OCI-LY7 (cell line): ENCODE data around the gene OSBPL3. TPM values are rescaled to one million over a fixed set of nuclear protein-coding genes. Genes with fewer than 3 reads are reported as not detected.

Experiments
- BruUV-seq: library from RNA; stranded (reverse); fragments of 400-500 nt; replicated peaks from 2 replicates; lab custom pipeline; 2021; lab: Mats Ljungman, UMichigan
- CTCF ChIA-PET: fragments of 300-600 bp; sonication (Branson Sonifier 250); formaldehyde crosslinking; loops from one replicate; lab custom pipeline; 2022; ENCODE audit warnings: antibody characterized with exemption; ENCODE audit not compliant: unreplicated experiment; lab: Charles Lee
- POLR2A ChIA-PET: fragments of 300-600 bp; sonication (Branson Sonifier 250); formaldehyde crosslinking; loops from one replicate; lab custom pipeline; 2022; ENCODE audit warnings: antibody characterized with exemption; lab: Charles Lee
- DNase-seq: peaks from one replicate; pipeline ENCODE4 v3.0.0-alpha.2; 2015; ENCODE audit warnings: low spot score
- H2AFZ ChIP-seq: fragments of 200-600 bp; sonication (generic), shearing (Covaris generic); 2 replicates; pipeline ENCODE4 v1.6.1; 2014; ENCODE audit warnings: mild to moderate bottlenecking, antibody characterized with exemption, low read length, moderate library complexity
- H3K27ac ChIP-seq: fragments of 200-600 bp; sonication (generic); 2 replicates; pipeline ENCODE4 v1.5.1; 2014; ENCODE audit warnings: mixed run types, low read depth, mild to moderate bottlenecking, moderate library complexity, low read length, inconsistent platforms; ENCODE audit not compliant: poor library complexity, severe bottlenecking
- H3K36me3 ChIP-seq: fragments of 200-600 bp; sonication (generic); 2 replicates; pipeline ENCODE4 v1.6.1; 2014; ENCODE audit warnings: mild to moderate bottlenecking, antibody characterized with exemption, low read length, moderate library complexity, mixed read lengths; ENCODE audit not compliant: insufficient read depth
- H3K4me1 ChIP-seq: fragments of 200-600 bp; sonication (generic); 2 replicates; pipeline ENCODE4 v1.5.1; 2014; ENCODE audit warnings: mild to moderate bottlenecking, low read length; ENCODE audit not compliant: insufficient read depth, poor library complexity, severe bottlenecking
- H3K4me2 ChIP-seq: fragments of 200-600 bp; sonication (generic); 2 replicates; pipeline ENCODE4 v1.6.1; 2014; ENCODE audit warnings: mild to moderate bottlenecking, low read length
- H3K4me3 ChIP-seq: fragments of 200-600 bp; sonication (generic); 2 replicates; pipeline ENCODE4 v1.5.1; 2014; ENCODE audit warnings: mild to moderate bottlenecking, low read depth, low read length; ENCODE audit not compliant: poor library complexity, severe bottlenecking
- H3K79me2 ChIP-seq: fragments of 200-600 bp; sonication (generic); 2 replicates; pipeline ENCODE4 v1.6.1; 2016; ENCODE audit warnings: low read depth, mild to moderate bottlenecking, low read length, moderate library complexity, mixed read lengths; ENCODE audit not compliant: insufficient read depth
- H3K9me2 ChIP-seq: fragments of 200-600 bp; sonication (generic); 2 replicates; pipeline ENCODE4 v1.6.1; 2016; ENCODE audit warnings: mild to moderate bottlenecking, low read length, mixed read lengths; ENCODE audit not compliant: insufficient read depth
- H3K9me3 ChIP-seq: fragments of 200-600 bp; sonication (generic); 2 replicates; pipeline ENCODE4 v1.6.1; 2014; ENCODE audit warnings: mild to moderate bottlenecking, mixed run types, low read length, mixed read lengths
- H4K20me1 ChIP-seq: fragments of 200-600 bp; sonication (generic); 2 replicates; pipeline ENCODE4 v1.6.1; 2014; ENCODE audit warnings: mild to moderate bottlenecking, antibody characterized with exemption, low read length, moderate library complexity, mixed read lengths; ENCODE audit not compliant: insufficient read depth
- EZH2phosphoT487 ChIP-seq: fragments of 200-600 bp; sonication (generic); IDR thresholded peaks from 2 replicates; pipeline ENCODE4 v1.6.1; 2018; ENCODE audit warnings: low read depth, borderline replicate concordance, mild to moderate bottlenecking, mixed run types, antibody characterized with exemption, low read length, moderate library complexity, mixed read lengths
- intact Hi-C: fragments of 100-400 bp; cut with micrococcal nuclease; formaldehyde crosslinking; loops from one replicate; pipeline ENCODE4 v1.10.0; 2022; ENCODE audit not compliant: unreplicated experiment
- total RNA-seq, 2 experiments: library from RNA; depleted of rRNA in 1 of 2; stranded (reverse); fragments of >200 nt in 1 of 2; shearing (Covaris generic) in 1 of 2; gene quantifications; 2 replicates each; pipeline ENCODE4 v1.2.3, GENCODE V29; 2014 to 2022
- TF ChIP-seq, protein P1 (sequence below): fragments of 200-600 bp; sonication (generic); conservative IDR thresholded peaks from 2 replicates; pipeline ENCODE4 v1.5.1; 2014; ENCODE audit warnings: mild to moderate bottlenecking, antibody characterized with exemption, low read length, moderate library complexity, mixed read lengths

OSBPL3 gene
- total RNA-seq, 2 experiments from 2014 or later = 28.7 to 79.9 TPM

DNA sequence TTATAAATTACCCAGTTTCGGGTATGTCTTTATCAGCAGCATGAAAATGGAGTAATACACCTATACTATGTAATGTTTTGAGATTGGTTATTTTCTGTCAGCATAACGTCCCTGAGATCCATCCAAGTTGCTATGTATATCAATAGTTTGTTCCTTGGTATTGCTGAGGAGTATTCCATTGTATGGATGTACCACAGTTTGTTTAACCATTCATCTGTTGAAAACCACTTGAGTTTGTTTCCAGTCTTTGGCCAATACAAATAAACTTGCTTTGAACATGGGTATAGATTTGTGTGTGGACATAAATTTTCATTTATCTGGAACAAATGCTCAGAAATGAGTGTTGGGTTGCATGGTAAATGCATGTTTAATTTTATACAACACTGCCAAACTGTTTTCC lies 119.4 kb downstream of the OSBPL3 start:
- no peak overlapping the region for H3K27ac ChIP-seq
- no peaks in the 10 kb centered on the region for H3K9me3 ChIP-seq
- H3K9me2 ChIP-seq = no peaks in the 10 kb centered on the region
- ChIA-PET POLR2A (no interaction called here), CTCF (no interaction called here)
- no peak overlapping the region for H2AFZ ChIP-seq
- no peaks in the 10 kb centered on the region for H3K79me2 ChIP-seq
- BruUV-seq = no TSS peak
- peaks cover 97% of the 10 kb centered on the region for H3K36me3 ChIP-seq
- DNase-seq = no peak
- no peak overlapping the region for H3K4me3 ChIP-seq
- intact Hi-C loops = no loop called here
- no peak overlapping the region for H3K4me2 ChIP-seq
- no peak for TF ChIP-seq EZH2phosphoT487
- TF ChIP-seq, protein P1, sequence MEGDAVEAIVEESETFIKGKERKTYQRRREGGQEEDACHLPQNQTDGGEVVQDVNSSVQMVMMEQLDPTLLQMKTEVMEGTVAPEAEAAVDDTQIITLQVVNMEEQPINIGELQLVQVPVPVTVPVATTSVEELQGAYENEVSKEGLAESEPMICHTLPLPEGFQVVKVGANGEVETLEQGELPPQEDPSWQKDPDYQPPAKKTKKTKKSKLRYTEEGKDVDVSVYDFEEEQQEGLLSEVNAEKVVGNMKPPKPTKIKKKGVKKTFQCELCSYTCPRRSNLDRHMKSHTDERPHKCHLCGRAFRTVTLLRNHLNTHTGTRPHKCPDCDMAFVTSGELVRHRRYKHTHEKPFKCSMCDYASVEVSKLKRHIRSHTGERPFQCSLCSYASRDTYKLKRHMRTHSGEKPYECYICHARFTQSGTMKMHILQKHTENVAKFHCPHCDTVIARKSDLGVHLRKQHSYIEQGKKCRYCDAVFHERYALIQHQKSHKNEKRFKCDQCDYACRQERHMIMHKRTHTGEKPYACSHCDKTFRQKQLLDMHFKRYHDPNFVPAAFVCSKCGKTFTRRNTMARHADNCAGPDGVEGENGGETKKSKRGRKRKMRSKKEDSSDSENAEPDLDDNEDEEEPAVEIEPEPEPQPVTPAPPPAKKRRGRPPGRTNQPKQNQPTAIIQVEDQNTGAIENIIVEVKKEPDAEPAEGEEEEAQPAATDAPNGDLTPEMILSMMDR = no peak
- H4K20me1 ChIP-seq = no peaks in the 10 kb centered on the region
- peaks cover 5% of the 10 kb centered on the region for H3K4me1 ChIP-seq

DNA sequence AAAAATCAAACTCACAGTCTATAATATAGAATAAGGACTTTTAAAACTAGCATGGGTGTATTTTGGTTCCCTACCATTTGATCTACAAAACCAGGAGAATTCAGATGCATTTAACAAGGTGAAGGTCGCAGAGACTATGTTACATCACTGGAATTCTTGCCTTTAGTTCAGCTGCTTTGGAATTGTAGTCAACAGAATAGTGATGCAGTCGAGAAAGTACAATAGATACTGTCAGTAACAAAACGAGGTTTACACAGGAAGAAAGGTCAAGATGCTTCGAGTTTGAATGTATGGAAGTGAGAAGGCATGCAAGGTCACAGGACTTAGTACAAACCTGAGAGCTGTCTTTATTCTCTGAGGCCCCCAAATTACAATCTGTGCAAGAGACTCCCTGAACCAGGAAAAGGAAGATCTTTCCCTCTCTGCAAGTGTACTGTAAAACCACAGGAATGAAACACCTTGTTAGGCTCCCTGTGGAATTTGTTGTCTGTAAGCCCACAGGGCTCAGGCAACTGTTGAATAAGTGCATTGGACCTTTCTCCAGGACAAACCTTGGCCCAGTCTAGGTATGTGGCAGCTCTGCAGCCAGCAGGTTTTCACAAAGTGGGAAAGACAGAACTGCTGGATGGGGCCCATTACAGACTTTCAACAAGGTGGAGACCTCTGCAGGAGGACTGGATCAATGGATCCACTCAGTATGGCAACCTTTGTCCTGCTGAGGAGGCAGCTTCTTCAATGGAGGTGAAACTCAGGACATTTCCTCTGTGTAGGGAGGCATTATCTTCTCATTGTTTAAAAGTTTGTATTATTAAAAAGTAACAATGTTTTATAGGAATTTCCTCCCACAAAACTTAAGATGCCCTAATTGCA lies 121.6 kb downstream of the OSBPL3 start:
- Histone ChIP-seq H3K27ac (no peak overlapping the region), H3K9me3 (no peaks in the 10 kb centered on the region), H3K4me3 (no peak overlapping the region), H3K36me3 (peaks cover 96% of the 10 kb centered on the region), H3K4me1 (no peaks in the 10 kb centered on the region), H4K20me1 (no peaks in the 10 kb centered on the region), H3K4me2 (no peak overlapping the region), H3K9me2 (no peaks in the 10 kb centered on the region), H3K79me2 (no peaks in the 10 kb centered on the region), H2AFZ (no peak overlapping the region)
- intact Hi-C loops = no loop called here
- ChIA-PET POLR2A (interaction anchor here (1.0 to 1.6 kb wide), 3 partner anchors 10 to 23 kb away, joined by 3 to 5 read pairs (median 5); no protein-coding TSS in a partner anchor), CTCF (interaction anchor here (1.1 kb wide), 1 partner anchor 38 kb away, joined by 3 read pairs; no protein-coding TSS in a partner anchor)
- no TSS peak for BruUV-seq
- no peak for TF ChIP-seq EZH2phosphoT487
- TF ChIP-seq, protein P1 = no peak
- no peak for DNase-seq

DNA sequence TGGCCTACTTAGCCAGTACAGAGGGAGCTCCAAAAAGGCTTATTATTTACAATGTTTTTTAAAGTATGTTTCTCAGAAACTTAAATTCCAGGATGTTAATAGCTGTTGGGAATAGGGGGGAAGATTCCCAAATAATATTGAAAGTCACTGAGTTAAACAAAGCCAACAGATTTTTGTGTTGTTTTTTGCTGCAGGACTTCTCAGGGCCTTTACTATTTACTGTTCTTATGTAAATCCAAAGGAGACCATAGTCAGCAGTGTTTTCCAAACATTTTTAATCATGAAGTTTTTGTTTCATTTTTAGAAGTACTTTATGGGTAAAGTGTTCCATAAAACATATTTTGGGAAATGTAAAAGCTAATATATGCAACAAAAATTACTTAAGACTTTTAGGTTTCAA lies 122.4 kb downstream of the OSBPL3 start:
- Histone ChIP-seq H3K36me3 (peaks cover 96% of the 10 kb centered on the region), H3K4me1 (no peaks in the 10 kb centered on the region), H3K9me2 (no peaks in the 10 kb centered on the region), H3K27ac (no peak overlapping the region), H3K4me3 (no peak overlapping the region), H3K79me2 (no peaks in the 10 kb centered on the region), H3K9me3 (no peaks in the 10 kb centered on the region), H4K20me1 (no peaks in the 10 kb centered on the region), H2AFZ (no peak overlapping the region), H3K4me2 (no peak overlapping the region)
- DNase-seq = no peak
- POLR2A ChIA-PET = interaction anchor here (0.6 to 1.0 kb wide), 3 partner anchors 18 to 24 kb away, joined by 3 to 5 read pairs (median 3); no protein-coding TSS in a partner anchor
- TF ChIP-seq EZH2phosphoT487 = no peak
- TF ChIP-seq, protein P1 = no peak
- intact Hi-C loops = no loop called here
- BruUV-seq = no TSS peak
- CTCF ChIA-PET = no interaction called here
